IPS-15b (cell line): ENCODE results near the gene SCAF8.
"Not testable (repeated sequence)": the region's sequence is repeated elsewhere in the genome, so short reads cannot be mapped to it uniquely, and the experiment has no call there.

ENCODE experiments used
- H3K27me3 ChIP-seq: one replicate; pipeline ENCODE4 v1.6.1; 2013; ENCODE audit warnings: low read length; ENCODE audit not compliant: control insufficient read depth, insufficient read depth
- H3K36me3 ChIP-seq: one replicate; pipeline ENCODE4 v1.6.1; 2013; ENCODE audit warnings: low read length; ENCODE audit not compliant: control insufficient read depth, insufficient read depth
- H3K4me1 ChIP-seq: one replicate; pipeline ENCODE4 v1.6.1; 2013; ENCODE audit warnings: mild to moderate bottlenecking, low read length; ENCODE audit not compliant: control insufficient read depth, insufficient read depth
- H3K4me3 ChIP-seq: one replicate; pipeline ENCODE4 v1.5.1; 2013; ENCODE audit warnings: low read depth, low read length
- H3K9ac ChIP-seq: one replicate; pipeline ENCODE4 v1.6.1; 2013; ENCODE audit warnings: low read depth, mild to moderate bottlenecking, low read length
- H3K9me3 ChIP-seq: one replicate; pipeline ENCODE4 v1.6.1; 2013; ENCODE audit warnings: mild to moderate bottlenecking, low read length; ENCODE audit not compliant: control insufficient read depth, insufficient read depth

The SCAF8 gene

DNA sequence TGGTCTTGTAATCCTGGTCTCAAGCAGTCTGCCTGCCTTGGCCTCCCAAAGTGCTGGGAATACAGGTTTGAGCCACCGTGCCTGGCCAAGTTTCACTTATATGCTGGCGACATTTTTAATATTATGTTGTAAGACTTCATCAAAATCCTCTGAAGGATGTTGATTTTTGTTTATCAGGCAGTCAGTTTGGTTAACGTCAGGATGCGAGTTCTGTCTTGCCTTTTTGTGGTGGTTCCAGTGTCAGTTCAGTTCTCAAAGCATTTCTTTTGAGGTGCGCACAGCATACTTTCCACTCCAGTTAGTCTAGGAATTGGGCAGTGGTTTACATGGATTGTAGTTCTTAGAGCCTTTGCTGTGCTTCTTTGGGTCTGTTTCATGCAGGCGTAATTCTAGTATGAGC, 24.9 kb downstream of the SCAF8 start:
- H3K36me3 ChIP-seq: no peaks in the 10 kb centered on the region
- H3K9me3 ChIP-seq: no peaks in the 10 kb centered on the region
- H3K9ac ChIP-seq: no peak overlapping the region
- H3K4me3 ChIP-seq: no peak overlapping the region
- peaks cover 8% of the 10 kb centered on the region for H3K4me1 ChIP-seq
- no peaks in the 10 kb centered on the region for H3K27me3 ChIP-seq

DNA sequence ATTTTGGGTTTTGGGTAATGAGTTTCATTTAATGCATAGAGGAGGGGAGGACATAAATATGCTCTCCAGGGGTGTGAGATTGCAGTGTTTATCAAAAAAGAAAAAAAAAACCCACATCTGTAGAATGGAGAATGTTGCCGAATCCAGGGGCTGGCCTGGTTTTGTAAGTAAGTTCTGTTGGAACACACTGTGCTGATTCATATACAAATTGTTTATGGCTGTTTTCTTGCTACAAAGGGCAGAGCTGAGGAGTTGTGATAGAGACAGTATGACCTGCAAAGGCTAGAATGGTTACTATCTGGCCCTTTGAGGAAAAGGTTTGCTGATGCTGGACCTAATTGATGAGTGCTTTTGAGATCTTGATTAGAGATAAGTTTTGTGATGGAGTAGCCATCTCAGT, 30.4 kb downstream of the SCAF8 start:
- Histone ChIP-seq H3K27me3 (no peaks in the 10 kb centered on the region), H3K4me3 (no peak overlapping the region), H3K4me1 (peaks cover 6% of the 10 kb centered on the region), H3K36me3 (no peaks in the 10 kb centered on the region), H3K9ac (no peak overlapping the region), H3K9me3 (no peaks in the 10 kb centered on the region)

DNA sequence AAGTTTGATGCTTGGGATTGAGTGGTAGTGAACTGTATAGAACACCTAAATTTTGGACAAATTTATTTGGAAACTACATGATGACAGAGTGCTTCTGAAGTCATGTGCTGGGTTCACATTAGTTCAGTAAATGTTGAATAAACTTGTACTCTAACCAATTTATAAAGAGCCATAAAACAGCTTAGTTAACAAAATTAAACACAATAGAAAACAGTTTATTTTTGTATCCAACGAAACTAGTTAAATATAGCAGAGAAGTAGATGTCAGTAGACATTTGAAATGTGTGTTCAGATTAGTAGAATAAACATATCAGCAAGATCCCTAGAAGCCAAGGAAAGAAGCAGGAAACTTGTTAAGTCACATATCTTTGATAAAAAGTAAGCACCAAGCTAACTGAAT, 32.1 kb downstream of the SCAF8 start:
- Histone ChIP-seq H3K4me1 (peaks cover 6% of the 10 kb centered on the region), H3K4me3 (no peak overlapping the region), H3K9me3 (no peaks in the 10 kb centered on the region), H3K36me3 (no peaks in the 10 kb centered on the region), H3K9ac (no peak overlapping the region), H3K27me3 (no peaks in the 10 kb centered on the region)

DNA sequence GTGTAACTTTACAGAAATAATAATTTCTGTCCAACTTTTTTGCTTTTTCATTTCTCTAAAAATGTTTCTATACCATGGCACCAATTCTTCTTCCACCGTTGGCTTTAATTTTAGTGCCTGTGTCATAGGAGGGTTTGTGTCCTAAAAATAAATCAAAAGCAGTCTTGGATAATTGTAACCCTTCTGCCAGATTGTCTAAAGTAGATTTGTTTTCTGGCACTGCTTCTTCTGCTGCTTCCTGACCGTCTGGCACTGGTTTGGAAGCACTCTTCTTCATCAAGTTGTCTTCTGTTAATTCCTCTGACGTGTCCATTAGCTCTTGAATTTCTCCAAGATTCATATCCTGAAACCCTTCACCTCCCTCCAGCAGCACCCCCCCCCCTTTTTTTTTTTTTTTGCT, 33.1 kb downstream of the SCAF8 start:
- no peaks in the 10 kb centered on the region for H3K27me3 ChIP-seq
- no peaks in the 10 kb centered on the region for H3K36me3 ChIP-seq
- peaks cover 6% of the 10 kb centered on the region for H3K4me1 ChIP-seq
- no peak overlapping the region for H3K9ac ChIP-seq
- H3K4me3 ChIP-seq: no peak overlapping the region
- no peaks in the 10 kb centered on the region for H3K9me3 ChIP-seq

DNA sequence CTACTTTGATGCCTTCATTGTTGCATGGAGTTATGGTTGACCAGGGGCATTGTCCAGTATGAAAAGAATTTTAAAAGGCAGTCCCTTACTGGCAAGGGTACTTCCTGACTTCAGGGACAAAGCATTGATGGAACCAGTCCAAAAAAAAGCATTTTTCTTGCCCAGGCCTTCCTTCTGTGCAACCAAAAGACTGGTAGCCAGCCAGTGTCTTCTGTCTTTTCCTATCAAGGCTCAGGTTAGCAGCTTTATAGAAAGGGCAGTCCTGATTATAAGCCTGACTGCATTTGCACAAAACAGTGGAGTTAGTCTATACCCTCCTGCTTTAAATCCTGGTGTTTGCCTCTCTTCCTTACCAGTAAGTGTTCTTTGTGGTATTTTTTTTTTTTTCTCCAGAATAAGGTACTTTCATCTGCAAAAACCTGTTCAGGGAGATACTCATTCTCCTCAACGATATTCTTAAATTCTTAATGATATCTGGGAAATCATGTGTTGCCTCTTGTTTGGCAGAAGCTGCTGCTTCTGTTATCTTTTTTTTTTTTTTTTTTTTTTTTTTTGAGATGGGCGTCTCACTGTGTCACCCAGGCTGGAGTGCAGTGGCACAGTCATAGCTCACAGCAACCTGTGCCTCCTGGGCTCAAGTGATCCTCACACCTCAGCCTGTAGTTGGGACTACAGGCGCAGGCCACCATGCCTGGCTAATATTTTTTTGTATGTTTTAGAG, 33.9 kb downstream of the SCAF8 start:
- H3K4me3 ChIP-seq: no peak overlapping the region
- H3K36me3 ChIP-seq: no peaks in the 10 kb centered on the region
- H3K9me3 ChIP-seq: no peaks in the 10 kb centered on the region
- no peaks in the 10 kb centered on the region for H3K27me3 ChIP-seq
- no peak overlapping the region for H3K9ac ChIP-seq
- peaks cover 6% of the 10 kb centered on the region for H3K4me1 ChIP-seq

DNA sequence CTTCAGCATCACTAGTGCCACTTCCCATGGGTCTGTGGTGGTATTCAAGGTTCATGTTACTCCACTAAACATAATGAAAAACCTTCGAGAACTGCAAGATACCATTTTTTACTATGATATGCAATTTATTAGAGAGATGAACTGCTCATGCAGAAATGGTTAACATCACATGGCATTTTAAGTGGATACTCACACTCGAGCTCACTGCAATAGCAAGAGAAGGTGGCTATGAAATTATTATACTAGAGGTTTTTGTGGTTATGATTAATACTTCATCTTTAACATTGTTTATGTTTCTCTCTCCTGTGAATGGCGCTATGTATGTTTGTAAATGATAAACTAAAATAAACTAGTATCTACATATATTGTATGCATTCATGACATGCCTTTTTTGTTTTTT, 35.1 kb downstream of the SCAF8 start:
- H3K4me3 ChIP-seq: no peak overlapping the region
- no peaks in the 10 kb centered on the region for H3K9me3 ChIP-seq
- H3K4me1 ChIP-seq: peaks cover 5% of the 10 kb centered on the region
- no peaks in the 10 kb centered on the region for H3K36me3 ChIP-seq
- no peaks in the 10 kb centered on the region for H3K27me3 ChIP-seq
- no peak overlapping the region for H3K9ac ChIP-seq

DNA sequence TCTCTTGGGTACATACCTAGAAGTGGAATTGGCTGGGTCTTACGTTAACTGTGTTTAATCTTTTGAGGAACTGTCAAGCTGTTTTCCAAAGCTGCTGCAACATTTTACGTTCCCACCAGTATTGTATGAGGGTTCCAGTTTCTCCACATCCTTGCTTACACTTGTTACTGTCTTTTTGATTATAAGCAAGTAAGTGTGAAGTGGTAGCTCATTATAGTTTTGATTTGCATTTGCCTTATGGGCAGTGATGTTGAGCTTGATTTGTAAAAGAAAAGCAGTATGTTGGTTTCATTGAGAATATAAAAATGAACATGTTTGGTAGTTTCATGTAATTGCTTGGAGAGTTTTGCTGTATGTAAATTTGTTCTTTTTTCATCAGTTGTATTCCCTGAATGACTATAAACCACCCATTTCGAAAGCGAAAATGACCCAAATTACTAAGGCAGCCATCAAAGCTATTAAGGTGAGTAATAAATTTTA, 40.4 kb downstream of the SCAF8 start:
- Histone ChIP-seq H3K27me3 (no peaks in the 10 kb centered on the region), H3K4me1 (no peaks in the 10 kb centered on the region)

DNA sequence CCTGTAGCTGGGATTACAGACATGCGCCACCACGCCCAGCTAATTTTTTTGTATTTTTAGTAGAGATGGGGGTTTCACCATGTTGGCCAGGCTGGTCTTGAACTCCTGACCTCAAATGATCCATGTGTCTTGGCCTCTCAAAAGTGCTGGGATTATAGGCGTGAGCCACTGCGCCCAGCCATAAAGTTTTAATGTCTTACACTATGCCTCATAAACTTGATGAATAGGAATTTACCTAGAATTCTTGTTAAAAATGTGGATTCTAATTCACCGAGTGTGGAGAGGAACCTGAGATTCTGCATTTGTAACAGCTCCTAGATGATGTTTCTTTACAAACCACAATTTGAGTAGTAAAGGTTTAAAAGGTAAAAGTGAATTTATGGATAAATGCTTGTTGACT, 45.9 kb downstream of the SCAF8 start:
- not testable (repeated sequence) for H3K4me1 ChIP-seq, H3K27me3 ChIP-seq, H3K9ac ChIP-seq, H3K36me3 ChIP-seq, H3K9me3 ChIP-seq, H3K4me3 ChIP-seq

More for the DNA sequence above, 40.4 kb downstream of the SCAF8 start:
- H3K36me3 ChIP-seq: no peaks in the 10 kb centered on the region
- H3K9me3 ChIP-seq: no peaks in the 10 kb centered on the region
- H3K4me3 ChIP-seq: no peak overlapping the region
- H3K9ac ChIP-seq: no peak overlapping the region

DNA sequence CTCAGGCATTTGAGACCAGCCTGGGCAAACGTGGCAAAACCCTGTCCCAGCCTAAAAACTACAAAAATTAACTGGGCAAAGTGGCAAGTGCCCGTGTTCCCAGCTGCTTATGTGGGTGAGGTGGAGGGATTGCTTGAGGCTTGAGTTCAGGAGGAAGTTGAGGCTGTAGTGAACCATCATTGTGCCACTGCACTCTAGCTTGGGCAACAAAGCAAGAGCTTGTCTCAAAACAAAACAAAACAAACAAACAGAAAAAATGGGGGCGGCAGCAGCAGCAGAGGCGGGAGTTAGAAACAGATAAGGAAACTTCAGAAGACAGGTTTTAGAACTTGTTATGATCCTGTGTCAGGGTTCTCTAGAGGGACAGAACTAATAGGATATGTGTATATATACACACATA, 49.0 kb downstream of the SCAF8 start:
- H3K4me3 ChIP-seq: no peak overlapping the region
- H3K27me3 ChIP-seq: no peaks in the 10 kb centered on the region
- no peak overlapping the region for H3K9ac ChIP-seq
- no peaks in the 10 kb centered on the region for H3K36me3 ChIP-seq
- no peaks in the 10 kb centered on the region for H3K9me3 ChIP-seq
- peaks cover 5% of the 10 kb centered on the region for H3K4me1 ChIP-seq

DNA sequence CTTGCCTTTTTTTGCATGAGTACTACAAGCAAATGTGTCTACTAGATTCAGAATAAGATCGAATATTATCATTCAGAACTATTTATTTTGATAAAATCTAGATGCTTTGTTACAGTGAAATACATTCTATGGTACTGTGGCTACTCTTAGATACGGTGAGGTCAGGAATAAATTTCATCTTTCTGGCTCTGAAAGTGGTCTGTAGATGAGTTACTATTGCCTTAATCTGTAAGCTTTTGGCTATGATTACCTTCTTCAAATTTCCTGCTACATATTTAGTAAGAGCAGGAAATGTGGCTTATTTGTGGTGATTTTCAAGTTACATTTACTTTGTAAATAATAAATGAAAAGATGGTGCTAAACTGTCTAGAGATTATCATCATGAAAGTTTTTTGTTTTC, 50.0 kb downstream of the SCAF8 start:
- Histone ChIP-seq H3K27me3 (no peaks in the 10 kb centered on the region), H3K9me3 (no peaks in the 10 kb centered on the region), H3K36me3 (no peaks in the 10 kb centered on the region), H3K4me1 (peaks cover 5% of the 10 kb centered on the region), H3K4me3 (no peak overlapping the region), H3K9ac (no peak overlapping the region)

DNA sequence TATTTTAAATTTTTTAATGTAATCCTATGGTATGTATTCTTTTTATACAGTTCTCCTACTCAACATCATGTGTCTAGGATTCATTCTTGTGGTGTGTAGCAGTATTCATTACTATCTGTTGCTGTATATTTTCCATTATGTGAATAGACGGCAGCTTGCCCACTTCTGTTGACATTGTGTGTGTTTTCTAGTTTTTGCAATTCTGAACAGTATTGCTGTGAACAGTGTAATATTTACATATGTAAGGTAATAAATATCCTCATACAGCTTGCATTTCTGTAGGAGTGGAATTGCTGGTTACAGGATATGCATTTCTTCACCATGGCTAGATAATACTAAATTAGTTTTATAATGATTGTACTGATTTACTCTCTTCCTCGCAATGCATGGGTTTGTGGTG, 51.9 kb downstream of the SCAF8 start:
- Histone ChIP-seq H3K9ac (no peak overlapping the region), H3K36me3 (no peaks in the 10 kb centered on the region), H3K4me3 (no peak overlapping the region), H3K27me3 (no peaks in the 10 kb centered on the region), H3K9me3 (no peaks in the 10 kb centered on the region), H3K4me1 (peaks cover 5% of the 10 kb centered on the region)

DNA sequence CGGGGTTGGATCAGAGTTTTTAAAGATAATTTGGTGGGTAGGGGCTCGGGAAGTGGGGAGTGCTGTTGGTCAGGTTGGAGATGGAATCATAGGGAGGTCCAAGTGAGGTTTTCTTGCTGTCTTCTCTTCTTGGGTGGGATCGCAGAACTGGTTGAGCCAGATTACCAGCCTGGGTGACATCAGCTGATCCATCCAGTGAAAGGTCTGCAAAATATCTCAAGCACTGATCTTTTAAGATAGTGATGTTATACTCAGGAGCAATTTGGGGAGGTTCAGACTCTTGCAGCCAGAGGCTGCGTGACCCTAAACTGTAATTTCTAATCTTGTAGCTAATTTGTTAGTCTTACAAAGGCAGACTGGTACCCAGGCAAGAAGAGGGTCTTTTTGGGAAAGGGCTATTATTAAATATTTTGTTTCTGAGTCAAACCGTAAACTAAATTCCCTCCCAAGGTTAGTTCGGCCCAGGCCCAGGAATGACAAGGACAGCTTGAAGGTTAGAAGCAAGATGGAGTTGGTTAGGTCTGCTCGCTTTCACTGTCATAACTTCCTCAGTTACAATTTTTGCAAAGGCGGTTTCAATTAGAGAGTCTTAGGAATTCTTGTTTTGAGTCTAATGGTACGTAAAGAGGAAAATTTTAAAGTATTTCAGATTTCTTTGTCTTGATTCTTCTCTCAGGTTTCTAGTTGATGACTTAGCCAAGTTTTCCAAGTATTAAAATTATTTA, 53.1 kb downstream of the SCAF8 start:
- H3K4me3 ChIP-seq: no peak overlapping the region
- peaks cover 5% of the 10 kb centered on the region for H3K4me1 ChIP-seq
- H3K9ac ChIP-seq: no peak overlapping the region
- no peaks in the 10 kb centered on the region for H3K36me3 ChIP-seq
- H3K9me3 ChIP-seq: no peaks in the 10 kb centered on the region
- H3K27me3 ChIP-seq: no peaks in the 10 kb centered on the region
